PC-3 (cell line): ENCODE data around the gene EYS.

ENCODE experiments used
- EZH2 ChIP-seq: fragments of 300-600 bp; sonication (generic); IDR thresholded peaks from one replicate; pipeline ENCODE4 v1.6.1; 2017; ENCODE audit warnings: antibody characterized with exemption, mild to moderate bottlenecking, low read length; ENCODE audit not compliant: unreplicated experiment
- EZH2phosphoT487 ChIP-seq: fragments of 300-600 bp; sonication (generic); IDR thresholded peaks from 2 replicates; pipeline ENCODE4 v1.6.1; 2018; ENCODE audit warnings: mild to moderate bottlenecking, antibody characterized with exemption, low read length, borderline replicate concordance
- TF ChIP-seq, protein P1 (sequence below): fragments of 300-600 bp; sonication (generic); conservative IDR thresholded peaks from 2 replicates; pipeline ENCODE4 v1.5.1; 2017; ENCODE audit warnings: antibody characterized with exemption, low read depth, mild to moderate bottlenecking, low read length

DNA sequence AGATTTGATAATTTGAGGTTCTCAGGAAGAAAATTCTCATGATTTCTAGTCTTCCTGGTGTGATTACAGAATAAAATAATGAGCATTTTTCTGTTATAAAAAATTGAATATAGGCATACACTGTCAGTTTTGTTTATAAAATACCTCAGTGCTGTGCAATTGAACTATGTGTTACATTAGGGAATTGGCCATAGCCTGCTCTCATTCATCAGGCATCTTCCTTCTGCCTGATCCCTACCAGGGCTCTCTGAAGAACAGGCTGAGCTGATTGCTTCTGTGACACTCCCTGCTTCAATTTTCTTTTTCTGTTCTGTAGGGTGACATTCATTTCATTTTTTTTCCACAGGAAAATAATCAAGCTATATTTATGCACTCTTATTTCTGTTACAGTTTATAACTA lies 1908.6 kb downstream of the EYS start:
- TF ChIP-seq, protein P1, sequence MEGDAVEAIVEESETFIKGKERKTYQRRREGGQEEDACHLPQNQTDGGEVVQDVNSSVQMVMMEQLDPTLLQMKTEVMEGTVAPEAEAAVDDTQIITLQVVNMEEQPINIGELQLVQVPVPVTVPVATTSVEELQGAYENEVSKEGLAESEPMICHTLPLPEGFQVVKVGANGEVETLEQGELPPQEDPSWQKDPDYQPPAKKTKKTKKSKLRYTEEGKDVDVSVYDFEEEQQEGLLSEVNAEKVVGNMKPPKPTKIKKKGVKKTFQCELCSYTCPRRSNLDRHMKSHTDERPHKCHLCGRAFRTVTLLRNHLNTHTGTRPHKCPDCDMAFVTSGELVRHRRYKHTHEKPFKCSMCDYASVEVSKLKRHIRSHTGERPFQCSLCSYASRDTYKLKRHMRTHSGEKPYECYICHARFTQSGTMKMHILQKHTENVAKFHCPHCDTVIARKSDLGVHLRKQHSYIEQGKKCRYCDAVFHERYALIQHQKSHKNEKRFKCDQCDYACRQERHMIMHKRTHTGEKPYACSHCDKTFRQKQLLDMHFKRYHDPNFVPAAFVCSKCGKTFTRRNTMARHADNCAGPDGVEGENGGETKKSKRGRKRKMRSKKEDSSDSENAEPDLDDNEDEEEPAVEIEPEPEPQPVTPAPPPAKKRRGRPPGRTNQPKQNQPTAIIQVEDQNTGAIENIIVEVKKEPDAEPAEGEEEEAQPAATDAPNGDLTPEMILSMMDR, result no peak
- TF ChIP-seq EZH2 (no peak), EZH2phosphoT487 (no peak)
